Measurements from ENCODE around the gene CRYGN. TPM values are rescaled to one million over a fixed set of nuclear protein-coding genes. Genes with fewer than 3 reads are reported as not detected.
A peak's percentile ranks its signal among the peaks of the same experiment; 100 is the strongest.

The CRYGN gene
- total and polyA plus RNA-seq, 2 experiments from 2014 or later = 0.59 to 1.5 TPM

- TF ChIP-seq ZNF462 (CRISPR knock-in tag; IDR thresholded peaks at IDR 0.05) (no peak), POLR2AphosphoS5 (IDR thresholded peaks at IDR 0.05; ENCODE audit: low read depth) (no peak), NANOG (IDR thresholded peaks at IDR 0.05; ENCODE audit: borderline replicate concordance) (no peak), ZNF114 (CRISPR knock-in tag; IDR thresholded peaks at IDR 0.05) (no peak), STAT1 (IDR thresholded peaks at IDR 0.05; ENCODE audit: unreplicated experiment) (no peak)
These were observed 59.5 kb downstream of the CRYGN start (continued) for GRCh38 chr7:151380199-151381097.

GRCh38 chr7:151379534-151380198 lies 60.3 kb downstream of the CRYGN start:
- no peaks in the 10 kb centered on the region; the same call in 1 of the 2 replicates for H3K36me3 ChIP-seq (ENCODE audit: insufficient read depth)
- H3K4me1 ChIP-seq (ENCODE audit: insufficient read depth) = peaks cover 18% of the 10 kb centered on the region
- no peak overlapping the region for H3K4me2 ChIP-seq
- H3F3A ChIP-seq (replicated peaks; ENCODE audit: low read depth) = peaks cover 15% of the 10 kb centered on the region; the same call in 1 of the 2 replicates
- H3K27ac ChIP-seq (ENCODE audit: low read depth) = no peak overlapping the region
- H4K20me1 ChIP-seq (replicated peaks; ENCODE audit: insufficient read depth) = no peaks in the 10 kb centered on the region; the same call in 1 of the 2 replicates
- peak; percentile 74 for DNase-seq (ENCODE audit: low spot score)
- Mint-ChIP-seq H3K9me3 (no peaks in the 10 kb centered on the region), H3K4me1 (peaks cover 18% of the 10 kb centered on the region), H3K36me3 (ENCODE audit: low read depth) (peaks cover 7% of the 10 kb centered on the region; the same call in 2 of the 3 replicates), H3K4me3 (no peak overlapping the region), H3K27ac (peak overlapping the region; percentile 32), H3K27me3 (ENCODE audit: insufficient read depth, low read depth, poor library complexity) (peaks cover 31% of the 10 kb centered on the region)
- H3K27me3 ChIP-seq (ENCODE audit: insufficient read depth) = peaks cover 26% of the 10 kb centered on the region
- H3K79me2 ChIP-seq (replicated peaks; ENCODE audit: insufficient read depth) = no peaks in the 10 kb centered on the region
- no peak overlapping the region for H3K4me3 ChIP-seq
- peak; percentile 43 for ATAC-seq
- H2AFZ ChIP-seq = no peak overlapping the region
- H3K9me2 ChIP-seq (ENCODE audit: insufficient read depth) = no peaks in the 10 kb centered on the region
- TF ChIP-seq JUNB (IDR thresholded peaks at IDR 0.05; ENCODE audit: unreplicated experiment) = no peak
- no peak for TF ChIP-seq ETS1 (IDR thresholded peaks at IDR 0.05)
- no peak for TF ChIP-seq NANOG (IDR thresholded peaks at IDR 0.05; ENCODE audit: borderline replicate concordance)
- TF ChIP-seq REST (IDR thresholded peaks at IDR 0.05; ENCODE audit: unreplicated experiment) = no peak
- TF ChIP-seq ZNF331 (CRISPR knock-in tag; IDR thresholded peaks at IDR 0.05; ENCODE audit: low read depth) = no peak
- TF ChIP-seq EZH2phosphoT487 (IDR thresholded peaks at IDR 0.05; ENCODE audit: unreplicated experiment) = no peak
- no peak for TF ChIP-seq EZH2 (IDR thresholded peaks at IDR 0.05; ENCODE audit: low read depth, unreplicated experiment)
- no peak for TF ChIP-seq ZNF114 (CRISPR knock-in tag; IDR thresholded peaks at IDR 0.05)

Measured in GM23338 (cell line).